SIG-M5 treated with dmso at 0.1 percent for 504 hours (cell line): ENCODE measurements around the gene WNT4.

Experiments
- DNase-seq: peaks from one replicate; lab custom pipeline; 2025; ENCODE audit not compliant: unreplicated experiment; lab: John Stamatoyannopoulos, UW

WNT4 gene

DNA sequence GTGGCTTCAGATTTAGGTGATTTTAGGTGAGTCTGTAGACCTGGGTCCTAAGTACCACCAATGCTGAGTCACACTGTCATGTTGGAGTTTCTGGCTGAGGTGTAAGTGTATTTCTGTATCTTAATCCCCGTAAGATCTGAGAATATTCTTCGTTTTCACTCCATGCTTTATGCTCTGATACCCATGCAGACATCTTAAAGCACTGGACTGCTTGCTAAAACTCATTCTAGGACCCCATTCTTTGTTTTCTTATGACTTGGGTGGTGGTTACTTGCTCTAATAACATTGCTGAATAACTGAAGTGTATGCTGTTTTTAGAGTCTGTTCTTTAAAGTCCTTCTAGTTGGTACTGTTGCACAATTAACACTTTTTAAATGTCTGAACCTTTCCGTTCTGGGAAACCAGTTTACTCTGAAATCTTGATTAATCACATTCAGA is 53.7 kb downstream of the WNT4 start:
- no peak for DNase-seq

DNA sequence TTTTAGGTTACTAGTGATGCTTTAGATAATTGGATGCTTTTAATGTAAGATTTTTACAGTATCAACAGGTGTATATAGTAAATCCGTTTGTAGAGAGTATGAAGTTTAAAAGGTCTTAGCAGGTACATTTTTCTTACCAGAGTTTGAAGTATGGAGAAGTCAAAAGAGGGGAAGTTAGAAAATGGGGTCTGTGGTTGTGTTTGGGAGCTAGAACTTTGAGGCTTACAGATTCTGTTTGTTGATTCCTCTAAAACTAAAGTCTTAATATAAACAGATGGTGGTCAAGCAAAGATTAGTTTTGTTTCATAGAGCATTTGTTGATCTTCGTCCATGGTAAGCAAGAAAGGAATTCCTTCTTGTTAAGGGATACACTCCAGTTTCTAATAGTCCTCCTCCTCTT is 54.6 kb downstream of the WNT4 start:
- DNase-seq: no peak

DNA sequence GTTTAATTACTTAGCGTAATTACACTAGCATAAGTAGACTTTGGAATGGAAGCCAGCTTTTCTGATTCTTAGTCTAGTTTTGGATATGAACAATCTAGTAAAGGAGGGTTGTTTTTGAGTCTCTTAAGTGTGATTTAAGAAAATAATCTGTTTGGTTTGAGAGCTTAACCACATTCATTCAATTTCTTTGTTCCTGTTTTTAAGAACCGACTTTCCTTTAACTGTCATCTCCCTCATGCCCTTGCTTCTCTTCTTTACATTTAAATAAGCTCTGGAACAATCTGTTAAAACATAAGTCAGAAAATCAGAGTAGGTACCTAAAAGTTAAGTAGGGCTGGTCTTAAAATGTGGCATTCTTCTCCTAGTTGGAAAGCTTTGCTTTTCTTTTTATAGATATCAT is 62.7 kb downstream of the WNT4 start:
- no peak for DNase-seq

DNA sequence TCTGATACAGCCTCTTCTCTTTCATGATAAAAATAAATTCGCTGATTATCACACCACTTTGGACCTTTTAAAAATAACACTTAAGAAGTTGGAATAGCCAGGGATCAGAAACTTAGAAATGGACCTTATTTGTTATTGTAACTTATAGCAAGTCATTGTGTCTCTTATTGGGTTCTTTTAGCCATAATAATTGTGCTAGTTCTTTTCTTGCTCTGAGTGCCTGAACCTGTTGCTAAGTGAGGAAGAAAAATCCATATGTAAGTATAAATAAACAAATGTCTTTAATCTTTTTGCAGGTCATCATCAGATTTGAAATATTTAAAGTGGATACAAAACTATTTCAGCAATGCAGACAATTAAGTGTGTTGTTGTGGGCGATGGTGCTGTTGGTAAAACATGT is 64.8 kb downstream of the WNT4 start:
- DNase-seq: no peak

DNA sequence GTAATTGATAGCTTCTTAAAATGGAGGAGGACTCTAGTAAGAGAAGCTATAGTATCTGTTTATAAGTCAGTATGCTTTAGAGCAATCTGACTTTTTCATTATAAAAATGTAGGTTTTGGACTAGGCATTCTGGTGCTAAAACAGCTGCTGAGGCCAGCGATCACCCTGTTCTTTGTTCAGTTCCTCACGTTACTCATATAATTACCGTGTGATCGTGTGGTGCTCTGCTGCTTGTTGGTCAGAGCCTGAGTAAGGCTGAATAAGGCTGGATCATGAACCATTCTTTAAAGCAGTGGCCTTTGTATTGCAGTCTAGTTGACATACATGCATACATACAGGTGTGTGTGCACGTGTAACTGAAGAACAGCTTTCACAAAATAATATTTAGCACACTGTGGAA is 65.2 kb downstream of the WNT4 start:
- DNase-seq: no peak

DNA sequence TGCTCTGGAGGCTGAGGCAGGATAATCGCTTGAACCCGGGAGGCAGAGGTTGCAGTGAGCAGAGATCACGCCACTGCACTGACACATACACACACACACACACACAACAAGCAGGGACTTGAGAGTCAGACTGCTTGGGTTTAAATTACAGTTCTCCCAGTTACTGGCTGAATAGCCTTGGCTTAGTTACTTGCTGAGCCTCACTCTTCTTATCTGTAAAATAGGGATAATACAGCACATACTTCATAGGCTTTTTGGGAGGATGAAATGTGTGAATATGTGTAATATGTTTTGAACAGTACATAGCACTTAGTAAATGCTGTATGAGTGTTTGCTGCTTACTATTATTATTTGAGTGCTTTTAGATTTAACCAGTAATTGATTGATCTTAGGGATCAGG is 66.6 kb downstream of the WNT4 start:
- DNase-seq: no peak

DNA sequence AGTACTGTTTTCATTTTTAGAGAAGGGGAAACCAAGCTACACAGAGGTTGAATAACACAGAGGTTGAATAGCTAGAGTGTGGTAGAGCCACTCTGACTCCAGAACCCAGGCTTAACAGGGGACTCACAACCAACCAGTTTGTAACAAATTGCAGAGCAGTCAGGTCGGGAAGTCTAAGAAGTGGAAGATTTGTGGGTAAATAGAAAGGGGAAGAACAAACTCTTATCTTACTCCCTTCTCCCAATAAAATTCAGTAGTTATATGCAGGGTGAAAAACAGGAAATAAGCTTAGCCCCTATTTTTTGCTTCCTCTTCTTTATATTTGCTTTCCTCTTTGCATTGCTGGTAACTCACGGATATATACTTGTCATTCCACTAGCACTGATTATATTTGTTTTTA is 67.2 kb downstream of the WNT4 start:
- DNase-seq: peak; percentile 92

DNA sequence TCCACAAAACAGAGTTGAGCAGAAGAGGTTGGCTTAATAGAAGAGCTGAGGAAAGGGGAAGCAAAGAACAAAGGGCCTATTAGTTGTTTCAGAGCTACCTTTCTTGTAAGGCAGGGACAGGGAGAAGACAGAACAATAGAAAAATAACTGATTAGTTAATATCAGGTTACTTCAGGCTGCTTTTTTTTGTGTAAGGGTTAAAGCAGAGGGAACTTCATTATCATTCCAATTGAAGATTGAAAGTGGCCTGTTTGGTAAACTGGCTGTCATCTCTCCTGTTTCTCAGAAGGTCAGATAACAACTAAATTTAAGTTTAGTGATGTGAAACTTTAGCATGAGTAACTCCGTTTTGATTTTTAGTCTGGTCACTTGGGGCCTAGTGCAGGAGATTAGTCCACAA is 68.1 kb downstream of the WNT4 start:
- DNase-seq: no peak

DNA sequence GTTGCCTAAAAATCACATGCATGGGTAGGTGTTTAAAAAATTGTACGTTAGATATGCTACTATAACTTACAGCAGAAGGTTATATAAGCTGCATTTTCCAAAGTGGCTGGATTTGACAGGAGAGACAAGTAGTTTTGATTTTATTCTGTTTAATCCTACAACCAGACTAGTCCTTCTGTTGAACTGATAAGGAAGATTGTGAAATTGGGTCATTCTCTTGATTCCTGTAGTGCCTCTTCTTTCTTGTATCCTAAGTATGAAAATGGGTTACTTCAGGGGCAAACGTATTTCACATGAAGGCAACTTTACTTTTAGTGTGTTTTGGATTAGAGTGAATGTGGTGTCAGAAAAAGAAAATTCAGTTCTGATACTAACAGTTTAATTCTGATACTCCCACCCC is 71.4 kb downstream of the WNT4 start:
- DNase-seq: no peak
